Cardiac fibroblast (primary cell): Measurements from ENCODE around the gene MYOT.
A peak's percentile ranks its signal among the peaks of the same experiment; 100 is the strongest.

Source experiments
- DNase-seq, 2 donors: peaks; one replicate each; pipeline versions ENCODE4 v3.0.0 to v3.0.0-alpha.2; 2010; ENCODE audit warnings: low read depth in 2 of 2
- H3K4me3 ChIP-seq, 2 donors: replicated peaks in 1 of 2; 1 replicate in 1 of 2; 2 replicates in 1 of 2; pipeline ENCODE4 v1.5.1; 2011; ENCODE audit warnings: low read depth in 2 of 2, low read length in 2 of 2, mild to moderate bottlenecking in 2 of 2, moderate library complexity in 1 of 2
- TF ChIP-seq, protein P1 (sequence below): IDR thresholded peaks from one replicate; pipeline ENCODE4 v1.5.1; 2011; ENCODE audit warnings: low read depth, mild to moderate bottlenecking, low read length, inconsistent platforms

The MYOT gene

DNA sequence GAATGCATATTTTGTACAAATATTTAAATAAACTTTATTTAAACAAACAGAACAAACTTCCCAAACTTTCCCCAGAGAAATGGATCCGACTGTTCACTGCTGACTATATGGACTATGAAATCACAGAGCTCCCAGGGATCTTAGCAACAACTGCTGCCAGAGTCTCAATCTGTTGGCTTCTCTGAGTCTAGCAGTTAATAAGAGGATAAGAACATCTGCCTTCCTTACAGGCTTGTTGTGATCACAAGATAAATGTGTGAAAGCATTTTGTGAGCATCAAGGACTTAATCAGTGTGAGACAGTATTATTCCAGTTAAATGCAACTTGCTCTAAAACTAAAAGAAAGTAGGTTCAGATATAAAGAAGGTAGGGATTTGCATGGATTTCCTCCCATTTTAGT, 31.4 kb upstream of the MYOT start:
- TF ChIP-seq, protein P1, sequence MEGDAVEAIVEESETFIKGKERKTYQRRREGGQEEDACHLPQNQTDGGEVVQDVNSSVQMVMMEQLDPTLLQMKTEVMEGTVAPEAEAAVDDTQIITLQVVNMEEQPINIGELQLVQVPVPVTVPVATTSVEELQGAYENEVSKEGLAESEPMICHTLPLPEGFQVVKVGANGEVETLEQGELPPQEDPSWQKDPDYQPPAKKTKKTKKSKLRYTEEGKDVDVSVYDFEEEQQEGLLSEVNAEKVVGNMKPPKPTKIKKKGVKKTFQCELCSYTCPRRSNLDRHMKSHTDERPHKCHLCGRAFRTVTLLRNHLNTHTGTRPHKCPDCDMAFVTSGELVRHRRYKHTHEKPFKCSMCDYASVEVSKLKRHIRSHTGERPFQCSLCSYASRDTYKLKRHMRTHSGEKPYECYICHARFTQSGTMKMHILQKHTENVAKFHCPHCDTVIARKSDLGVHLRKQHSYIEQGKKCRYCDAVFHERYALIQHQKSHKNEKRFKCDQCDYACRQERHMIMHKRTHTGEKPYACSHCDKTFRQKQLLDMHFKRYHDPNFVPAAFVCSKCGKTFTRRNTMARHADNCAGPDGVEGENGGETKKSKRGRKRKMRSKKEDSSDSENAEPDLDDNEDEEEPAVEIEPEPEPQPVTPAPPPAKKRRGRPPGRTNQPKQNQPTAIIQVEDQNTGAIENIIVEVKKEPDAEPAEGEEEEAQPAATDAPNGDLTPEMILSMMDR = no peak
- no peak overlapping the region for H3K4me3 ChIP-seq
- DNase-seq = no peak

DNA sequence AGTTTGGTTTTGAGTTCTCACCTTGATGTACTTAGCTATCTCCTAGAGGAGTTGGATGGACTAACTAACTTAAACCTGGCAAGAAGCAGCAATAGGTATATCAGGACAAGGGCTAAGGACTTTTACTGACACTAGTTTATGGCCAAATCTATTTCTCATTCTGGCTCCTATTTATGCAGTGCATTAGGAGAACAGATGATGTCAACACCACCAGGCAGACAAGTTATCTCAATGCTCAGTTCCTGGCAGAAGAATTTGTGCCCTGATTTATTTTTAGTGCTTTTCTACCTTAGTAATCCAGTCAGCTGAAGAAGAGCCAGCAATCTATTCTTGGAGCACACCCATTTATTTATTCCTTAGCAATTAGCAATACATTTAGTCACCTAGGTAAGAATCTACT, 30.7 kb upstream of the MYOT start:
- no peak overlapping the region for H3K4me3 ChIP-seq
- TF ChIP-seq, protein P1 = no peak
- peak; percentile 46 to 67 for DNase-seq

DNA sequence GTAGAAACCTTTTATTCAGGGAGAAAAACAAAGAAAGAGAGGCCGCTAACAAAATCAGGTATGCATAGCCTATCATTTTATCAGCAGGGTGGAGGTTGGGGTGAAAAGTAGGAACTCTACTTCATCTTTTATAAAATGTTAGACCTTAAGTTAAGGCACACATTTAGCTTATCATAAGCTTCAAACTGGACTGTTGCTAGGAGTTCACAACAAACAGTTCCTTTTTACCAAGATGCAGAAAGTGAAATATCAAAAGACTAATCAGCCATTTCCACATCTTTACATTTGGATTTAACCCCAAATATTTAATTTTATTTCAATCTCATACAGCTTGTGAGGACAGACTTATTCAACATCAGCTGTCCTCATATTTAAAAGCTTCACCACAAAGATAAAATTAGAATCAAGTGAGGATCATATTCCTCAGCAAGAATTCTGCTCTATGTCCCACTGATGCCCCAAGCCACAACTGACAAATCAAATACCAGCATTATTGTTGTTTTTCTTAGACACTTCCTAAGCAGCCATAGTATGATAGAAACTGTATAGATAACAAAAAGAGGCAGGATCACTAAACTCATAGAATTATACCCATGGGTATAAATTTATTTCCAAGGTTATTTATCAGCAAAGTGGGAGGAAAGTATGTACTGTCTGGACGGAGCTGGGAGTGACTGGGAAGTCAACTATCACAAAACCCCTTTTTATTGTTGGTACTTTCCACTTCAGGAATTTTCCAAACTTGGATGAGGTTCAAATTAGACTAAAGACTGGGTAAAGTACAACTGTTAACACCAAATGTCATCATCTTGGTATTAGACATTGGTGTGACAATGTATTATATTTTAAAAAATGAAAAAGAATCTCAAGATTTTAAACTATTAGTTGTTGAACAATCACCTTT, 29.9 kb upstream of the MYOT start:
- peak in 1 of 2 donors; percentile 64 for DNase-seq
- no peak overlapping the region for H3K4me3 ChIP-seq
- TF ChIP-seq, protein P1 = no peak

DNA sequence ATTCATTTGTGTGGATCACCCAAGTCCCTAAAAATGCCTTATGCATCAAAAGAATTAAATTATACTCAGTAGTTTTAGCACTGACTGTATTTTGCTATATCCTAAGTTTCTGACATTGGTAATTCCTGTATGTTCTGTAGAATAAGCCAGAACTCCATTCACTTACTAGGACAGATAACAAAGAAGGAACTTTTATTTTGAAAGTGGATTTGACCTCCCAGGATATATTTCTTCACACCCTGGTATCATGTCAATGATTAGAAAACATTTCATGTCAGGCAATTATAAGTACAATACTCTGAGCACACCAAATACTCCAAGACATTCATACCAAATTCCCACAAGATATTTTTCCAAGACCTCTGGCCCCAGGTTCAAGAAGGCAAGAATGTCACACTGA, 28.7 kb upstream of the MYOT start:
- DNase-seq = peak in 1 of 2 donors; percentile 27
- TF ChIP-seq, protein P1 = no peak
- H3K4me3 ChIP-seq = no peak overlapping the region

DNA sequence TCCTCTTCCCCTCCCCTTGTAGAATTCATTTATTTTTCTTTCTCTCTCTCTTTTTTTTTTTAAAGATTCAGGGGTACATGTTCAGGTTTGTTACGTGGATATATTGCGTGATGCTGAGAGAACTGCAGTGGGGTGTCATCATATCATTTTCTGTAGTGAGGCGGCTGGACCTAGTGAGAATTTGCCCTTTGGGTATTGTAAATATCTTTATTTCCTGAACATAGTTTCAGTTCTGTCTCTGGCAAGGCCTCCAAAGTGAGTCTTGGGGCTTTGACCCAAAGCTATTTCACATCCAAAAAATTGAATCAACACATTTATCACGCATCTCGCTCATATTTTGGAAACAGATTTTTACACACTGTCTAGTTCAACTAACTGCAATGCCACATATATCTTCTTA, 25.4 kb upstream of the MYOT start:
- TF ChIP-seq, protein P1 = no peak
- DNase-seq = no peak
- H3K4me3 ChIP-seq = no peak overlapping the region

DNA sequence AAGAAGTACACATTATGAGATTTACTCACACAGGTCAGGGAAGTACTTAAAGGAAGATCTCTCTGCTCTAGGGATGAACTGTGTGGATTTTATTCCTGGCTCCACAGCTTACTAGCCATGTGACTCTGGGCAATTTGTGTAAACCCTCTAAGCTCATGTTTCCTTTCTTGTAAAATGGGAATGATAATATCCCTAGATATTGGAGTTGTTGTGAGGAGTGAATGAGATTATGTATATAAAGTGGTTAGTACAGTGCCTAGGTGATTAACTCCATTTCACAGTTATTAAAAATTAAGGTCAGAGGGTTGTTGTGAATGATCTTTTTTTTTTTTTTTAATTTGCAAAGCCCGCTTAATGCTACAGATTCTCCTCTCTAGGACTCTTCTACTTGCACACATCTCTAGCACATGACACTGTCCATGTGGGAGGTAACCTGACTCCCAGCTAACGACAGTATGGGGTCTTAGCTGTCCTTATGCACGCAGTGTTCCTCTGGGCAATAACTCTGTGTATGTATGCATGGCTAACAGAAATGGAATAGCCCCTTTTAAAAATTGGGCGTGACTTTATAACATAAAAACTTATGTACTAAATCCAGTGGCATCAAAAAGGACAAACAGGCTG, 23.9 kb upstream of the MYOT start:
- H3K4me3 ChIP-seq = no peak overlapping the region
- DNase-seq = no peak
- TF ChIP-seq, protein P1 = no peak
